Transverse colon (tissue), 4 donors: ENCODE measurements around the gene ZNF148. TPM values are rescaled to one million over a fixed set of nuclear protein-coding genes. Genes with fewer than 3 reads are reported as not detected.

Source experiments
- DNase-seq: peaks from one replicate; pipeline ENCODE4 v3.0.0-alpha.2; 2019
- H3K27ac ChIP-seq, 4 donors: fragments of 200-600 bp; sonication (generic); 2 replicates each; pipeline ENCODE4 v1.5.1; 2016 to 2018; ENCODE audit warnings: inconsistent platforms in 4 of 4
- H3K27me3 ChIP-seq: fragments of 200-600 bp; sonication (generic); 2 replicates; pipeline ENCODE4 v1.5.1; 2017; ENCODE audit warnings: inconsistent platforms
- H3K36me3 ChIP-seq, 4 donors: fragments of 200-600 bp; sonication (generic); 2 replicates each; pipeline ENCODE4 v1.5.1; 2017 to 2019; ENCODE audit warnings: inconsistent platforms in 4 of 4
- H3K4me1 ChIP-seq, 4 donors: fragments of 200-600 bp; sonication (generic); 2 replicates each; pipeline ENCODE4 v1.5.1; 2017 to 2020; ENCODE audit warnings: inconsistent platforms in 4 of 4
- H3K4me3 ChIP-seq, 4 donors: fragments of 200-600 bp; sonication (generic); 1 replicate in 1 of 4; 2 replicates in 3 of 4; pipeline versions ENCODE4 v1.5.1 to v1.6.1; 2017 to 2019; ENCODE audit warnings: inconsistent platforms in 4 of 4
- H3K9me3 ChIP-seq, 2 donors: fragments of 200-600 bp; sonication (generic); 2 replicates each; pipeline ENCODE4 v1.5.1; 2017 to 2019; ENCODE audit warnings: inconsistent platforms in 2 of 2
- CTCF ChIP-seq, 5 experiments: fragments of 200-600 bp in 3 of 5; fragments of 450-650 bp in 2 of 5; sonication (generic) in 3 of 5; IDR thresholded peaks; 1 replicate in 2 of 5; 2 replicates in 3 of 5; pipeline ENCODE4 v1.5.1; 2016 to 2017; ENCODE audit warnings: antibody characterized with exemption in 5 of 5, inconsistent platforms in 3 of 5, mild to moderate bottlenecking in 2 of 5, moderate library complexity in 1 of 5
- EP300 ChIP-seq: sonication (generic); formaldehyde crosslinking; IDR thresholded peaks from one replicate; pipeline ENCODE4 v1.6.1; 2017; ENCODE audit warnings: antibody characterized with exemption, low read depth
- POLR2A ChIP-seq: fragments of 450-650 bp; IDR thresholded peaks from one replicate; pipeline ENCODE4 v1.6.1; 2016; ENCODE audit warnings: antibody characterized with exemption, mild to moderate bottlenecking, moderate library complexity
- POLR2AphosphoS5 ChIP-seq, 3 donors: sonication (generic); formaldehyde crosslinking; IDR thresholded peaks; one replicate each; pipeline ENCODE4 v1.6.1; 2016; ENCODE audit warnings: antibody characterized with exemption in 3 of 3
- WGBS, 2 donors: methylation state at CpG; one replicate each; pipeline ENCODE4 v1.1.5; 2018; ENCODE audit warnings: low coverage in 1 of 2; 5-methylcytosine and 5-hydroxymethylcytosine counted together
- in situ Hi-C, 4 donors: fragments of 200-750 bp; cut with MboI; loops; one replicate each; pipeline versions ENCODE4 v1.15.0 to v1.15.1; 2017; ENCODE audit warnings: low sequenced_read_pairs in 3 of 4, low pct_ligation_motif_present in 1 of 4, low pct_unique_long_range_greater_than_20kb in 1 of 4
- intact Hi-C: fragments of 100-400 bp; cut with DNase I; formaldehyde crosslinking; loops from one replicate; pipeline ENCODE4 v1.15.1; 2023; ENCODE audit warnings: low total_unique reads
- total RNA-seq, 4 donors: library from RNA; depleted of rRNA; stranded (reverse); fragments of >200 nt; gene quantifications; one replicate each; pipeline ENCODE4 v1.1.0, GENCODE V29; 2016

The ZNF148 gene
- total RNA-seq, 4 donors from 2014 or later = 23.6 to 30.3 (median 27.6) TPM

- H3K4me1 ChIP-seq = peaks cover 0 to 17% (median 1%) of the 10 kb centered on the region in 4 donors
- H3K27me3 ChIP-seq = no peaks in the 10 kb centered on the region
- no peak overlapping the region for H3K4me3 ChIP-seq
- DNase-seq = no peak
- WGBS, 2 donors = 85 to 90% methylated on average over 4 to 5 of the region's 5 CpGs
- H3K27ac ChIP-seq = no peak overlapping the region
- TF ChIP-seq CTCF (IDR thresholded peaks at IDR 0.05) (no peak), POLR2AphosphoS5 (IDR thresholded peaks at IDR 0.05) (no peak), POLR2A (no peak), EP300 (no peak)
- in situ Hi-C loops = no loop called here
- intact Hi-C loops = no loop called here
- H3K36me3 ChIP-seq = no peaks in the 10 kb centered on the region
- peaks cover 0 to 6% of the 10 kb centered on the region in 2 donors for H3K9me3 ChIP-seq
These were observed 40.2 kb downstream of the ZNF148 start for GRCh38 chr3:125334675-125335560.

GRCh38 chr3:125332504-125332903, 42.6 kb downstream of the ZNF148 start:
- WGBS, 2 donors = 50 to 70% methylated on average over 2 of the region's 2 CpGs
- peaks cover 0 to 6% of the 10 kb centered on the region in 2 donors for H3K9me3 ChIP-seq
- no peak for TF ChIP-seq POLR2AphosphoS5 (IDR thresholded peaks at IDR 0.05)
- TF ChIP-seq CTCF (IDR thresholded peaks at IDR 0.05) = no peak
- TF ChIP-seq POLR2A = no peak
- no peak for TF ChIP-seq EP300
- no peak overlapping the region for H3K27ac ChIP-seq
- DNase-seq = no peak
- H3K4me1 ChIP-seq = peaks cover 0 to 16% (median 1%) of the 10 kb centered on the region in 4 donors
- intact Hi-C loops (no loop called here), in situ Hi-C loops (no loop called here)
- H3K36me3 ChIP-seq = peaks cover 0 to 12% (median 0%) of the 10 kb centered on the region in 4 donors
- H3K27me3 ChIP-seq = no peaks in the 10 kb centered on the region
- no peak overlapping the region for H3K4me3 ChIP-seq

DNA sequence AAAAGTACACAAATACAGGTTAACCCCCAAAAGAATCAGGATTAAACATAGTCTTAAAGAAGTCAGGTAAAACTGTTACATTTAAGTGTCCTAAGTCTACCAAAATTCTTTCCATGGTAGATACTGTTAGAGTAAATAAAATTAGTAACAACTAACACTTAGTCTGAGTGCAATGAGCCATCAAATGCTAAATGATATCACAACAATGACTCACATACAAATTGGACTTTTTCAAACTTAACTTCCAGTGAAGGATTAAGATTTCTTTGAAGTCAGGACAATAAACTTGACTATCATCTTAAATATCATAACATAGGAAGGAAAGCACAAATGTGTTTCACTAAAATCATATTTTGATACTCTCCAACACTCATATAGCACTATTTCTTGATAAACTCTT, 43.9 kb downstream of the ZNF148 start:
- H3K36me3 ChIP-seq = peaks cover 0 to 13% (median 0%) of the 10 kb centered on the region in 4 donors
- H3K27ac ChIP-seq = no peak overlapping the region
- no peak overlapping the region for H3K4me3 ChIP-seq
- intact Hi-C loops (no loop called here), in situ Hi-C loops (no loop called here)
- no peak for DNase-seq
- peaks cover 0 to 11% (median 1%) of the 10 kb centered on the region in 4 donors for H3K4me1 ChIP-seq
- H3K9me3 ChIP-seq = peaks cover 0 to 6% of the 10 kb centered on the region in 2 donors
- no peaks in the 10 kb centered on the region for H3K27me3 ChIP-seq
- TF ChIP-seq CTCF (IDR thresholded peaks at IDR 0.05) (no peak), EP300 (no peak), POLR2A (no peak), POLR2AphosphoS5 (IDR thresholded peaks at IDR 0.05) (no peak)

DNA sequence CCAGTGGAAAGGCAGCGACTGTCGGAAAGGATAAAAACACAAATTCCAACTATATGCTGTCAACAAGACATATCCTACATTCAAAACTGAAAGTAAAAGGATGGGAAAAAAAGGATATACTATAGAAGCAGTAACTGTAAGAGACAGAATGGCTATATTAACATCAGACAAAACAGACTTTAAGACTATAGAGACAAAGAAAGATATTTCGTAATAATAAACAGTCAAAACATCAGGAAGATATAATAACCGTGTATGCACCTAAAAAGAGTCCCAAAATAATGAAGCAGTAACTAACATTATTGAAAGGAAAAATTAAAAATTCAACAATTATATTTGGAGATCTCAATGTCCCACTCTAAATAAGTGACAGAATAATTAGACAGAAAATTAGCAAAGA, 48.2 kb downstream of the ZNF148 start:
- DNase-seq = no peak
- TF ChIP-seq POLR2AphosphoS5 (IDR thresholded peaks at IDR 0.05) (no peak), CTCF (IDR thresholded peaks at IDR 0.05) (no peak), EP300 (no peak), POLR2A (no peak)
- intact Hi-C loops = no loop called here

More for the DNA sequence above, 48.2 kb downstream of the ZNF148 start:
- in situ Hi-C loops = no loop called here
- H3K9me3 ChIP-seq = peaks cover 0 to 6% of the 10 kb centered on the region in 2 donors
- no peak overlapping the region for H3K4me3 ChIP-seq
- no peaks in the 10 kb centered on the region for H3K27me3 ChIP-seq
- peaks cover 0 to 3% (median 0%) of the 10 kb centered on the region in 4 donors for H3K4me1 ChIP-seq
- H3K36me3 ChIP-seq = peaks cover 0 to 23% (median 6%) of the 10 kb centered on the region in 4 donors
- no peak overlapping the region for H3K27ac ChIP-seq
- WGBS, 2 donors = 73 to 83% methylated on average over 4 of the region's 4 CpGs
